ENCODE measurements around the gene FRMD4A. TPM values are rescaled to one million over a fixed set of nuclear protein-coding genes. Genes with fewer than 3 reads are reported as not detected.

The FRMD4A gene
- total RNA-seq, 2 experiments from 2014 or later = 3.1 to 3.7 TPM

- Histone ChIP-seq H3K4me3 (ENCODE audit: low read length) (no peak overlapping the region), H3K4me1 (ENCODE audit: insufficient read depth, low read length) (peaks cover 5% of the 10 kb centered on the region), H3K27me3 (ENCODE audit: control insufficient read depth in 1 of 2, insufficient read depth in 2 of 2, low read length in 2 of 2) (peaks cover 0 to 2% of the 10 kb centered on the region in 2 experiments), H3K9me3 (ENCODE audit: control insufficient read depth in 1 of 2, insufficient read depth in 1 of 2, low read length in 2 of 2) (no peaks in the 10 kb centered on the region), H3K36me3 (ENCODE audit: insufficient read depth, low read length) (no peaks in the 10 kb centered on the region), H3K27ac (ENCODE audit: low read depth in 1 of 2, low read length in 2 of 2) (no peak overlapping the region)
- Mint-ChIP-seq H3K27me3 (no peaks in the 10 kb centered on the region), H3K9me3 (no peaks in the 10 kb centered on the region), H3K4me1 (ENCODE audit: low read depth) (peaks cover 26% of the 10 kb centered on the region), H3K36me3 (ENCODE audit: low read depth) (no peaks in the 10 kb centered on the region), H3K27ac (no peak overlapping the region), H3K4me3 (no peak overlapping the region)
- DNase-seq (no peak), ATAC-seq (ENCODE audit: poor library complexity) (no peak)
- intact Hi-C loops (cut with DNase I, micrococcal nuclease) = no loop called here
- CTCF ChIA-PET = no interaction called here
- TF ChIP-seq CTCF (IDR thresholded peaks at IDR 0.05) = no peak
- POLR2A ChIA-PET = no interaction called here
Observed at GRCh38 chr10:13858709-13859108, 472.0 kb downstream of the FRMD4A start.

- H3K36me3 ChIP-seq (ENCODE audit: insufficient read depth, low read length) = no peaks in the 10 kb centered on the region
- H3K4me1 Mint-ChIP-seq (ENCODE audit: low read depth) = peaks cover 19% of the 10 kb centered on the region
- DNase-seq (no peak), ATAC-seq (ENCODE audit: poor library complexity) (no peak)
- H3K27ac Mint-ChIP-seq = no peak overlapping the region
- TF ChIP-seq CTCF (IDR thresholded peaks at IDR 0.05) = no peak
- H3K27ac ChIP-seq (ENCODE audit: low read depth in 1 of 2, low read length in 2 of 2) = no peak overlapping the region
- intact Hi-C loops (cut with DNase I, micrococcal nuclease) = no loop called here
- H3K9me3 ChIP-seq (ENCODE audit: control insufficient read depth in 1 of 2, insufficient read depth in 1 of 2, low read length in 2 of 2) = no peaks in the 10 kb centered on the region
- peaks cover 0 to 2% of the 10 kb centered on the region in 2 experiments for H3K27me3 ChIP-seq (ENCODE audit: control insufficient read depth in 1 of 2, insufficient read depth in 2 of 2, low read length in 2 of 2)
- H3K27me3 Mint-ChIP-seq = no peaks in the 10 kb centered on the region
- CTCF ChIA-PET = no interaction called here
- no peak overlapping the region for H3K4me3 Mint-ChIP-seq
- H3K4me1 ChIP-seq (ENCODE audit: insufficient read depth, low read length) = no peaks in the 10 kb centered on the region
- H3K9me3 Mint-ChIP-seq = no peaks in the 10 kb centered on the region
- no peak overlapping the region for H3K4me3 ChIP-seq (ENCODE audit: low read length)
- POLR2A ChIA-PET = no interaction called here
- no peaks in the 10 kb centered on the region for H3K36me3 Mint-ChIP-seq (ENCODE audit: low read depth)
Observed at GRCh38 chr10:13857451-13857850, 473.3 kb downstream of the FRMD4A start.

DNA sequence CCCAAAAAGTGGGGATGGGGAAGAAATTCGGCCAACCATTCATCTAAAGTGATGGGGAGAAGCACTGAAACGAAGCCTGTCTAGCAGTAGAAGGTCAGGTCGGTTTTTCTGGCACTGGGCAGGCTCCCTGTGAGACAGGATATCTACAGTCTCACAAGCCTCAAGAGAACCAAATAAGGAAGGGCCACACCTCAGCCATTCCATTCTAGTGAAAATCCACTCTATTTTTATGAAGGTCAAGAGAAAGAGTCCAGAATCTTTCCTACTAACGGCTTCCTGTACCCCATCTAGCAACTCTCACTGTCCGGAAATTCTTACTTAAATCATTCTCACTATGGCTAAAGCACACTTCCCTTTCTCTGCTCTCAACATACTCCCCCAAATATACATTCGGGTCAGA lies 476.9 kb downstream of the FRMD4A start:
- ATAC-seq (ENCODE audit: poor library complexity) (no peak), DNase-seq (no peak)
- Histone ChIP-seq H3K27ac (ENCODE audit: low read depth in 1 of 2, low read length in 2 of 2) (no peak overlapping the region), H3K9me3 (ENCODE audit: control insufficient read depth in 1 of 2, insufficient read depth in 1 of 2, low read length in 2 of 2) (no peaks in the 10 kb centered on the region), H3K4me1 (ENCODE audit: insufficient read depth, low read length) (no peaks in the 10 kb centered on the region), H3K27me3 (ENCODE audit: control insufficient read depth in 1 of 2, insufficient read depth in 2 of 2, low read length in 2 of 2) (peaks cover 0 to 2% of the 10 kb centered on the region in 2 experiments), H3K36me3 (ENCODE audit: insufficient read depth, low read length) (no peaks in the 10 kb centered on the region), H3K4me3 (ENCODE audit: low read length) (no peak overlapping the region)
- intact Hi-C loops (cut with DNase I, micrococcal nuclease) = no loop called here
- ChIA-PET POLR2A (no interaction called here), CTCF (no interaction called here)
- no peaks in the 10 kb centered on the region for H3K36me3 Mint-ChIP-seq (ENCODE audit: low read depth)
- H3K27me3 Mint-ChIP-seq = no peaks in the 10 kb centered on the region
- H3K27ac Mint-ChIP-seq = no peak overlapping the region
- no peaks in the 10 kb centered on the region for H3K9me3 Mint-ChIP-seq
- H3K4me3 Mint-ChIP-seq = no peak overlapping the region
- peaks cover 5% of the 10 kb centered on the region for H3K4me1 Mint-ChIP-seq (ENCODE audit: low read depth)
- TF ChIP-seq CTCF (IDR thresholded peaks at IDR 0.05) = no peak
